HG02571 (cell line): ENCODE data around the gene SNX32.

Experiments
- ATAC-seq: cut with Tn5 transposase; IDR thresholded peaks from one replicate; pipeline ENCODE4 v1.9.1; 2021; ENCODE audit warnings: mild to moderate bottlenecking, moderate library complexity; ENCODE audit not compliant: unreplicated experiment

Gene SNX32

DNA sequence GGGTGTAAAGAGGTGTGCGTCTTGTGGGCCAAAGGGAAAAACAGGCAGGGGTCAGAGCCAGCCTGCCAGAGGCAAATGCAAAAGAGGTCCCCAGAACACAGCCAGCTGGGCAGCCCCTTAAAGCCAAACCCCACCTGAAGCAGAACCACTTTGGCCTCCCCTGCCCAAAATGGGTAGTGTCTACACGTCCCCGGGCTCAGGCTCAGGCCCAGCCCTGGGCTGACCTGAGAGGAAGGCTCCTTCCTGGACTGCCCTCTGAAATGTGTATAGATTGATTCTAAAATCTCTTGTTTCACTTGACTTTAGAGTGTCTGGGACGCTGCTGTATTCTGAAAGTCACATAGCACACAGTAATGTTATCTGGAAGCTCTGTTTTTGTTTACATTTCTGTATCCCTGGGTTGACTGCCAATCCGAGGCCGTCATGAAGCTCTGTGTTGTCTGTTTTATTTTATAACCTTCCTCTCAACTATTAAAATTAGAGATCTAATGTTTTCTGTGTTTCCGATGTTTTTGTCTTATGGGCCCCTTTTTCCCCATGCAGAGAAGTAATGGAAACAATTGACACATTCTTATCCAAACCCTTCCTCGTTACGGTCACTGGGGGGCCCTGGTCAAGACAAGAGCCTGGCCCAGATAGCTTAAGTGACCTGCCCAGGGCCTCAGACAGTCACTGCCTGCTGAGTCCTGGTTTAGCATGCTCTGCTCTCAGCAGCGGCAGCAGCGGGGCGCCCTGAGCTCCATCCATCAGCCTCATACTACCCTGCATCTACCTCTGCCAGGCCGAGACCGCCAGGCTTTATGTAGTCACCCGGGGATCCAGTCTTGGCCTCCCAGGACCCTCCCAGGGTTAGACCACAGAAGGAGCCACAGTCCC is 36.8 kb upstream of the SNX32 start:
- ATAC-seq = no peak

DNA sequence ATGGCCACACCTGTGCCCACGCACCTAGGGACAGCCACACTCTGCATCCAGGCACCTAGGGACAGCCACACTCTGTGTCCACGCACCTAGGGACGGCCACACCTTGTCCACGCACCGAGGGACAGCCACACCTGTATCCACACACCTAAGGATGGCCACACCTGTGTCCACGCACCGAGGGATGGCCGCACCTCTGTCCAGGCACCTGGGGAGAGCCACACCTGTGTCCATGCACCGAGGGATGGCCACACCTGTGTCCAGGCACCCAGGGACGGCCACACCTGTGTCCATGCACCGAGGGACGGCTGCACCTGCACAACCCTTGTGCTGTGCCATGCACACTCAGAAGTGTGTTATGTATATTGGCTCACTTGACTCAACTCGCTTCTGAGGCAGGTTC is 36.1 kb upstream of the SNX32 start:
- no peak for ATAC-seq

DNA sequence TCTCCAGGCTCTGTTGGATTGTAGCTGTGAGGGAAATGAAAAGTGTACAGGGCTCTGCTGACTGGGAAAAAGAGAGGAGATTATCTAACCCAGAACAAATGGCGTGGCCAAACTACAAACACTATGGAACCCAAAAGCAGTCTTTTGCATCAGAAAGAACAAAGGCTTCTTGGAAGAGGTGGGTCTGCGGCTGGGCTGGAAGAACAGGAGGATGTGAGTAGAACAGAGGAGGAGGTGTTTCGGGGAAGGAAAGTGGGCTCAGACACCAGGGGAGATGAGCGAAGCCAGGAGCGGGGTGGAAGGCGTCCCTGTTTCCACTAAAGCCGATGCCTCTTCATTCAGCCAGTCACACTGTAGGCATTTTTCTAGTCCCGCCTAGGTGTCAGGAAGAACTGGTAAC is 34.9 kb upstream of the SNX32 start:
- no peak for ATAC-seq

DNA sequence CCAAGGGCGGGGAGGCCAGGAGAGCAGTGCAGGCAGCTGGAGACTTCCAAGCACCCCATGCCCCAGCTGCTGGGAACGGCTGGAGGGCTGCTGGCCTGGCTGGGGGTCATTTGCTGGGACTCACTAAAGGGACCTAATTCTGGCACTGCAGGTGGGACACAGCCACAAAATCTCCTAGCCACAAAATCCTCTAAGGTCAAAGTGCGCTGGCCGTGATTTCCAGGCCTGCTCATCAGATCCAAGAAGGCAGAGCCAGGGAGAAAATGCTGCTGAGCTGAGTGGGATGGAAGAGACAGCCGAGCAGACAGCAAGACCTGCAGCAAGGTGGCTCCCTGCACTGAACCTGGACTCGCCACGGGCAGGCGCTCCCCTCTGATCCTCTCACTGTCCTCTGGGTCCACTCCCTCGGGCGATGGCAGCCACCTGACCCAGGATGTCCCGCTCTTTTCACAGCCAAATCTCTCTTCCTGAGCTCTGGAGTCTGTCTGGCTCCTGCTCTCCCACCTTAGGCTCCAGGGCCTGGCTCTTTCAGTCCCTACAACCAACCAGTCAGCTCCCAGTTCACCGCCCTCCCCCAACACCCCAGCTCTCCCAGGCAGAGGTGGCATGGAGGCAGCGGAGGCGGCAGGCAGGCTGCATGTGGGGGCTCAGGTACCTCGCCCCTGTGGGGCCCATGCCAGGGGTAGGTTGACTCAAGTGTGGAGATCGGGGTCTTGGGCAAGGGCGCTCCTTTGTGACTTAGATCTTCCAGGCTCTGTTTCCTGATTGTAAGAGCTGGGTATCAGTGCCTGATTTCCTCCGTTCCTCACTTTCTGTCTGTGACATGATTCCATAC is 32.4 kb upstream of the SNX32 start:
- ATAC-seq = no peak

DNA sequence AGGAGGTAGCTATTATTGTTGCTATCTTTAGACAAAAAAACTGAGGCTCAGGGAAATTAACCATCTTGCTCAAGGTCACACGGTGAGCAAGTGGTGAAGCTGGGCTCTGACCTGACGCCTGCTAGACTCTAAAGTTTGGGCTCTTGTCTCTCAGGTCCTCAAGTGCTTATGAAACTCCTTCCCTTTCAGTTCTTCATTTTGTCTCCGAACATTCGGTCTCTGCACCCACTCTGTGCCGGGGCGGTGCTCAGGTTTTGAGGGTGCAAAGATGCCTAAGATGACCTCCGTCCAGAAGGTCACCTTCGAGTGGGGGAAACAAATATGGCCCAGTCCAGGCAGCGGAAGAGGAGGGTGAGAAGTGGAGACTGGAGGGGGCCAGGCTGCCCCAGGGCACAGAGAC is 30.9 kb upstream of the SNX32 start:
- ATAC-seq = peak; percentile 78

DNA sequence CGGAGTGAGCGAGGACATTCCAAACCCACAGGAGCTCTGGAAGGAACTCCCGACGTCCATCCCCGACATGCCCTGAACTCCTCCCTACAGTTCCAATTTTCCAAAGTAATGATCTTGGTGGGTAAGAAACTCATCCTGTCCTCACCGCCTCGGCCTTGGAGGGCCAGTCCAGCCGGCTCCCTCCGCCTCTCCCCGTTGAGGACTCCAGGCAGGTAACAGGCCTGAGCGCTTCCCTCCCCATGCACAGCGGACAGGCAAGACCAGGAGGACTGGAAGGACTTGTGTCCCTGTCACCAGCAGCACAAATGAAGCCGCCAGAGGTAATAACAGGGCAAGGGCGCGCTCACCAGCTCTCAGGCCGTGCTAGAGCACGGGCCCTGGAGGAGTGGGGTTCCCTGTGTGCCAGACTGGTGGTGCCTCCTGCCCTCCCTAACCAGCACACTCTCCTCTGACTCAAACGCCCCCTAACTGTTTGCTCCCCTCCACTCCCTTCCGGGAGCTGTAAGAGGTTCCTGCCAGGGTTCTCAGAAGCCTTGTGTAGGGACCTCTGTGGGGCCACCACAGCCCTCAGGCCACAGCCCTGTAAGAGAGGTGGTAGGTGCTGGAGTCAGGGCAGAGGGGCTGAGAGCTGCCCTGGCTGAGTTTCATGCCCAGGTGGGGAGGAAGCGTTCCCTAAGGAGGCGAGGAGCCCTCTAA is 29.8 kb upstream of the SNX32 start:
- no peak for ATAC-seq

DNA sequence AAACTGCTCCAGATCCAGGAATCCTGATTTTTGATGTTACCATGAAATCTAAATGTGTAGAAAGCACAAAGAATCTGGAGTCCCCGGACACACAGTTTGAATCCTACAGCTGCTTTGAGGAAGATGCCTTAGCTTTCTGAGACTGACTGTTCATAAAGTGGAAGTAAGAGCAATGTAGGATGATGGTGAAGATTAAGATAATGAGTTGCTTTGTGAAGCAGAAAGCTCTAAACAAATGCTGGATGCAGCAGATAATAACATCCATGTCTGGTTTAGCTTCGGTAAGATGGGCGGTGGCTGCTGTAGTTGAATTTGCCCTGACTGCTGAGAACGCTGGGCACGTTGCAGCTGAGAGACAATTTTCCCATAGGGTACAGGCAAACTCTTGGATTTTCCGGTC is 26.8 kb upstream of the SNX32 start:
- ATAC-seq = no peak

DNA sequence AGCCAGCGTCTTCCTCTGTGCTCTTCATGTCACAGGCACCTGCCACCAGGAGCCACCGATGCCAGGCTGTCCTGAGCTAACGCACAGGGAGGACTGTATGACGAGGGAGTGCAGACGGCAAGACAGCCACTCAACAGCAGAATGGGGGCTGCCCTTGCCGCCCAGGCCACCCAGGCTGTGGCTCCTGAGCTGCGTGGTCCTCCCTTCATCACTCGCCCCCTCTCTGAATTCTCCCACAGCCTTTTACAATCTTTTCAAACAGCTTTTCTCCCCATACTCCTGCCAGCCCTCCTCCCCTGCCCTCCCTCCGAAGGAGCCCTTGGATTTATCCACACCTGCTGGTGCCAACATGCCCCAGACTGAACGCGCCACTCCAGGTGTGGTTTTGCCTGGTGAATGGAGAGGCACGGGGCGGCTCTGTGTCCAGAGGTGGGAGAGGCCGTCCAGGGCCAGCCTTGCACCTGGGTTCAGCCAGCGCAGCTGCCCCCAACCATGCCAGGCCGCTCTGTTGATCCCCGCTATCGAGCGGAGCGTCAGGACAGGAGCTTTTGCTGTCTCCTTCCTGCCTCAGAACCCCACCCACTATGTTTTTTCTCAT is 24.9 kb upstream of the SNX32 start:
- ATAC-seq = no peak

DNA sequence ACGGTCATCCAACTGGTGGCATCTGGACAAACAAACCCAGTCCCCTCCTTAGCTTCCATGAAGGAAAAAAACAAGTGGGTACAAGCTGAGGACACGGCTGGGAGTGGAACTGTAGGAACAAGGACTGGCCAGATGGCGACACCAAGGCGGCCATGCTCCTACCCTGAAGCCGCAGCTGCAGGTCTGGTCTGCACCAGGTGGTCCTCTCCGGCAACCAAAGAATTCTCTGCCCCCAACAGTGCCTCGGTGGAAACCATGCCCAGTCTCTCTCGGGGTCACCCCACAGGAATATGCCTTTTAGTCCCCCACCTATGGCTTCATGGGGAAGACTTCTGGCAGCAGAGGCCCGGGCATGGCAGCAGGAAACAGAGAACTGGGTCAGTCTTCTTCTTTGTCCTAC is 24.3 kb upstream of the SNX32 start:
- ATAC-seq = no peak

DNA sequence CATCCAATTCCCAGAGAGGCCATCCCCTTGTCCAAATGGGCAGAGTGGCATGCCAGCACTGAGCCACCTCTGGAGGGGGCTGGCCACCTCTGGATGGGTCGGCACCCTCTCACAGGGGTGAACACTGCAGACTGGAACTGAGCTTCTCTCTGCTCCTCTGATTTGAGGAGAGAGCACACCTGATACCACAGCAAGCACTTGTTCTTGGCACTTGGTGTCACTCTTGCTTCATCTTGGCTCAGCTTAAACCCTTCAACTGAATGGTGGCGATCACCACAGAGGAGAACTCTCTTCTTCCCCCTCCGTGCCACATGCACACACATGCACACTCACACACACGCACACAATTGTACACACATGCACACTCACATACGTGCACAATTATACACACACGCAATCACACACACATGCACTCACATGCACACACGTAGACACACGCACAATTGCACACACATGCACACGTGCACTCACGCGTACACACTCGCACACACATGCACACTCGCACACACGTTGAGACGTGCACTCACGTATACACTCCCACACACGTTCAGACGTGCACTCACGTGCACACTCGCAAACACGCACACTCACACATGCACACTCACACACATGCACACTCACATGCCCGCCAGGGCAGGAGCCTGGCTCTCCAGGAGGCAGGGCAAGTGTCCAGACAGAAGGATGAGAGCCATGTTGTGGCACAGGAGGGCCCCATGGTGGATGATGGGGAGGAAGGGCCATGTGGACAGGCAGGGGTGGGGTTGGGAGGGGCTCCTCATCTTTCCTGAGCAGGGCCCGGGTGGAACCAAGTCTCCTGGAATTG is 23.5 kb upstream of the SNX32 start:
- ATAC-seq = no peak

DNA sequence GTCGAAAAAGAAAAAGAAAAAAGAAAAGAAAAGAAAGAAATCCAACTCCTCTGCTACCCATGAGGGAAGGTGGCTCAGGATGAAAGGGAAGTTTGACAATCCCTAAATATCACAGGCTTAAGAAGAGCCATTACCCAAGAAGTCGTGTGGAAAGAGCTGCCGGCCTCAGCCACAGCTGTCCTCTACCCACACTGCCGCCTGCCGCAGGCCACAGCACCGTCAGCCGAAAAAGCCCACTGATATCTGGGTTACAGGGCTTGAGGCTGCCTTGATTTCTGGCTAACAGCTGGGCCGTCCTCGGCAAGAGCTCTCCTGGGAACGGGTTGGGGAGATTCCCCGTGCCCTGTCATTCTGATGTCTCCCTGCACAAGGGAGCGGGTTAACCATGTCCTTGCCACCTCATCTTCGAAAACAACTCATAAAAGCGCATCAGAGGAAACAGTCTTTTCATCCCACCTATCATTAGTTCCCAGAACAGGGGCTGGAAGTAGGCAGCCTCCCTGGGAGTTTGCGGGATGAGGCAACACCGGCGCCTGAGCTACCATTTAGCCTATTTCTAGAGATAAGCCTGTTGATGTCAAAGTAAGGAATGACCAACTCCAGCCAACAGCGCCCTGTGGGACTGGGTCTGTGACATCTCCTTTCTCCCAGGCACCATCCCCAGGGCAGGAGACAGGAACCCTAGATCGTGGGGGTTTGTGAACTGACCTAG is 21.8 kb upstream of the SNX32 start:
- no peak for ATAC-seq

DNA sequence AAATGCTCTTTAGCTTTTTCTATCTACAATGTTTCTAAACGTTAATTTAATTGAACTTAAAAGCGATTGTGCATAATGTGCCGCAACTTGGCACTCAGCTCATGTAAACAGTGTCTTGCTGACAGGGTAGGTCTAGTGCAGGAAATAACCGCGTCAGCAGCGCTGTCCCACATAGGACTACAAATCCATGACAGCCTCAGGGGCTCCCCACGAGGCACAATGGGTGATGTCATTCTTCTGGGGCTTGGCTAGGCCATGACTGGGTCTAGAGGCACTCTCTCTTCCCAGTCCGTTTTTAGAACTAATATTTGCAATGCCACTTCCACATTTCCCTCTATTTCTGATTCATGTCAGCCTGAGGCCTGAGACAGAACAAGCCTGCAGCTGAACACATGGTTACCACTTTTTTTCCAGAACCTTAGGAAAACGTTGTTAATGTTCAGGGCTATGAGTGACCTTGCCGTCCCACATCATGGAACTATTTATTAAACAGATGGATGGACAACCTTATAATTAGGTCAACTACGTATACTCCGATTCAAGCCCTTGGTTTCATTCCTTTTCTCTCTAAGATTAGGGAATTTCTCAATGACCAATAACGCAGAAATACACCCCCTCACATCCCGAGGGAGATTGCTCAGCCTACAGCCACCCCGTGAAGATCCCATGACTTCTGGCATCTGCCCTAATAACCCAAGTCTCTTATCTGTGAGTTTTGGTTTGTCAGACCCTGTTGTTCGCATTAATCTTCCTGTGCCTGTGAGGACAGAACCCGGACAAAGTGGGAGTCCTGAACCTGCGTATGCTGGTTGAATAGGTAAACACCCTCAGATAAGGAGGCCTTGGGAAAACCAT is 19.4 kb upstream of the SNX32 start:
- no peak for ATAC-seq

DNA sequence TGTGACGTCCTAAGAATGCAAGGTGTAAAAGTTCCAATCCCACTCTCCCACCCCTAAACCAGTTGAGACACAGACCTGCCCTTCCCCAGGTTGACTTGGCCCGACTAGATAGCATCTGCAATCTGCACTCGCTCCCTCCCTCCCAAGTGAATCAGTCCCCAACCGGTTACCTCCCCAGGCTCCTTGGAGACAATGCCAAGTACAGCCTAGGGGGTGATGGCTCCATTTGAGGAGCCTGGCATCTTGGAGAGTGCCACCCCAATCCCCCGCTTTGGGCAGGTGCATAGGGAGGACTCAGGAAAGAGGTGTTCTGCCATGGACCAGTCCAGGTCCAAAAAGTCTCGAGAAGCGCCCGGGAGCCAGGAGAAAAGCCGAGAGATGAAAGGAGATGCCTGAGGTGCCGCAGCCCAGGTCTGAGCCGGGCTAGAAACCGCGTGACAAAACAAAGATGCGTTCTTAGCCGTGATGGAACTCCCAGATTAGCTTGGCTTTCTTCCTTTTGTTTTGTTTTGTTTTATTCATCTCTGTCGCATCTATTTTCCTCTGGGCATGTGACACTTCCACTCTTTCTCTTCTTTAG is 18.7 kb upstream of the SNX32 start:
- ATAC-seq = no peak

DNA sequence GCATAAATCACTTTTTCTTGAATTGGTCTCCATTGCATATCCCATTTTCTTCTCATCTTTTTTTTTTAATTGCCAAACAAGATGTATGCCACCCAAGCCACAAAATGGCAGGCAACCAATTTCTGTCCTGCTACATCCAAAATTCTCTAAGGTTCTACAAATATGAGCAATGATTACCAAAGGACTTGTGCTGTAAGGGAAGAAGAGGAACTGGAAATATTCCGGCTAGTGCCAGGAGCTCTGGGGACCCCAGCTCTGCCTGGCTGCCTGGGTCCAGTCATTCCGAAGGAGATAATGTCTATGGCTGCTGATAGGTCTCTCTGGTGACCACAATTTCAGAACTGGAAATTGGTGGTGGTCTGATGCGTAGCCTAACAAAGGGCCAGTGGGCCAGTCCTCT is 17.1 kb upstream of the SNX32 start:
- ATAC-seq = no peak

DNA sequence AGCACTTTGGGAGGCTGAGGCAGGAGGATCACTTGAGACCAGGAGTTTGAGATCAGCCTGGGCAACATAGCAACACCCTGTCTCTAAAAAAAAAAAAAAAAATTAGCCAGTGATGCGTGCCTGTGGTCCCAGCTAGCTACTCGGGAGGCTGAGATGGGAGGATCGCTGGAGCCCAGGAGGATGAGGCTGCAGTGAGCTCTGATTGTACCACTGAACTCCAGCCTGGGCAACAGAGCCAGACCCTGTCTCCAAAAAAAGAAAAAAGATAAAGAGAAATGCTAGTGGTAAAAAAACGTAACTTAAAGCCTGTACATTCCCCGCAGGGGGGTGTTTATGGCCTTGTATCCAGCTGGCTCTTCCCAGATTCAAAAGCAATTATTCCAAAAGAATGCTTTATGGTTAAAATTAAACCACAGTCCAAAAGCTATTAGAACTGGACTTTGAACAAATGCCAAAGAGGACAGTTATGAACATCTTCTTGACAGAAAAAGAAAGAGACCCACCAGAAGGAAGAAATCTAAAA is 16.4 kb upstream of the SNX32 start:
- ATAC-seq = no peak

DNA sequence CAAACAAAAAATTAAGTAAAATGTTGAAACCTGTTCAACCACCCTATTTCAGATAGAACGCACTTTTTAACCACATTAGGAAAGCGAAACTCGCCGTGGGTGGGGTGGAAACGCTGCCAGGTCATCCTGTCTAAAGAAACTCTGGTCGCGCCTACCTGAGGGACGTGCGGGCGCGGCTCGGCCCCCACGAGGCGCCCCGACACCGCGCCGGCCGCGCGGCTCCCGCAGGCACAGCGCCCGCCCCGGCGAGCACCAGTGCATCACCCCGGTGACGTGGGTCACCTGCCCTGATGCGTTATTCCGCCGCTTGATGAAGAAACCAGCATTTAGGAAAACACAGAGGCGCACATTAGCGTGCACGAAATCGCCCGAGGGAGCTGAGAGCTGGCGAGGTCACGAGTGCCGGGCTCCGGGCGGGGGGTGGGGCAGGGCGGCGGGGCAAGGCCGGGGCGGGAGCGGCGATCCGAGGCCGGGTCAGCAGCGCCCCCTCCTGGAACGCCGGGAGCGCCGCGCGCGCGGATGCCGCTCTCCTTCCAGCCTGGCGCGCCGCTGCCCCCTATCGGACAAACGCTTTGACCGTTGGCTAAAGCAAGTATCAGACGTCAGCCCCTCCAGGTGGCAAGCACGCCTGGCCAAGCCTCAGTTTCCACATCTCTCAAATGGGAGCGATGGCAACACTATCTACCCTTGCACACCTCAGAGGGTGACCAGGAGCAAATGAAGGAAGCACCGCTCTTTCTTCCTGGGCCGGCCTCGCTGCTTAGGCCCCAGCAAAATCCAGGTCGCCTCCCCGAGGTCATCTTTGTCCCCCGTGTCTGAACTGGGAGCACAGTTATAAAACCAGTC is 15.7 kb upstream of the SNX32 start:
- ATAC-seq = peak; percentile 73

DNA sequence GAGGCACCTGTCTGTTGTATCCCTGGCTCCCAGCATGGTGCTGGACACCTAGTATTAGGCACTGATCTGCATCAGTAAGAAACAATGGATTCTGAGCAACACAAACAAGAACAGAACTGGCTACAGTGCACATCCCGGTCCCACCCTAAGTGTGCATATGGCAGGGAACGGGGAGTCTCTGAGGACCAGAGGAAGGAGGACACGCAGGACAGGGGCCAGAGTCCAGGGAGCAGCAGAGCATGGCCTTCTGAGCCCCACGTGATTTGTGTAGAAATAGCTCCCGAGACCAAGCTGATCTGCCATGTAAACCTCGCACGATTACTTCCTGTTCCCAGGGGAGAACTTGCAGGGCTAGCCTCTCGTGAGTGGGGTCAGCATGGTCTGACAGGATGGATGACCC is 12.7 kb upstream of the SNX32 start:
- ATAC-seq = no peak
